Gastrocnemius medialis (tissue), 4 donors: ENCODE measurements around the gene ACTR6. TPM values are rescaled to one million over a fixed set of nuclear protein-coding genes. Genes with fewer than 3 reads are reported as not detected.

Experiments
- ATAC-seq, 2 donors: fragments of 150-250 bp; one replicate each; pipeline ENCODE4 v1.9.1; 2016
- DNase-seq, 2 donors: peaks; one replicate each; pipeline ENCODE4 v3.0.0-alpha.2; 2019
- H3K27ac ChIP-seq, 4 donors: fragments of 200-600 bp; sonication (generic); 1 replicate in 1 of 4; 2 replicates in 3 of 4; pipeline ENCODE4 v1.5.1; 2016 to 2018; ENCODE audit warnings: mild to moderate bottlenecking in 2 of 4, moderate library complexity in 1 of 4
- H3K27me3 ChIP-seq, 3 donors: fragments of 200-600 bp; sonication (generic) in 2 of 3; 1 replicate in 1 of 3; 2 replicates in 2 of 3; pipeline versions ENCODE4 v1.5.1 to v1.6.0; 2016 to 2019; ENCODE audit warnings: mild to moderate bottlenecking in 1 of 3, moderate library complexity in 1 of 3
- H3K36me3 ChIP-seq, 2 donors: fragments of 200-600 bp; sonication (generic) in 1 of 2; one replicate each; pipeline ENCODE4 v1.5.1; 2017 to 2018
- H3K4me1 ChIP-seq, 2 donors: fragments of 200-600 bp; sonication (generic) in 1 of 2; one replicate each; pipeline ENCODE4 v1.5.1; 2016 to 2017; ENCODE audit warnings: mild to moderate bottlenecking in 2 of 2
- H3K4me3 ChIP-seq, 4 donors: fragments of 200-600 bp; sonication (generic) in 3 of 4; 1 replicate in 1 of 4; 2 replicates in 3 of 4; pipeline ENCODE4 v1.5.1; 2016 to 2019; ENCODE audit warnings: mild to moderate bottlenecking in 2 of 4
- H3K9me3 ChIP-seq, 3 donors: fragments of 200-600 bp; sonication (generic) in 2 of 3; 1 replicate in 1 of 3; 2 replicates in 2 of 3; pipeline ENCODE4 v1.5.1; 2016 to 2019
- CTCF ChIP-seq, 5 experiments: fragments of 450-650 bp in 3 of 5; fragments of 200-600 bp in 2 of 5; sonication (generic) in 2 of 5; IDR thresholded peaks in 4 of 5; conservative IDR thresholded peaks in 1 of 5; 1 replicate in 4 of 5; 2 replicates in 1 of 5; pipeline ENCODE4 v1.5.1; 2016 to 2019; ENCODE audit warnings: antibody characterized with exemption in 5 of 5, mild to moderate bottlenecking in 3 of 5, moderate library complexity in 3 of 5
- POLR2A ChIP-seq, 2 donors: fragments of 450-650 bp; IDR thresholded peaks; one replicate each; pipeline ENCODE4 v1.6.1; 2017; ENCODE audit warnings: antibody characterized with exemption in 2 of 2, mild to moderate bottlenecking in 2 of 2, moderate library complexity in 2 of 2
- in situ Hi-C, 4 donors: fragments of 200-750 bp; cut with MboI; loops; one replicate each; pipeline versions ENCODE4 v1.15.0 to v1.8.0; 2017; ENCODE audit warnings: low sequenced_read_pairs in 4 of 4
- intact Hi-C: fragments of 100-400 bp; cut with DNase I; formaldehyde crosslinking; loops from one replicate; pipeline ENCODE4 v1.15.1; 2023; ENCODE audit warnings: low total_unique reads
- total RNA-seq, 4 donors: library from RNA; depleted of rRNA; stranded (reverse); fragments of >200 nt; gene quantifications; one replicate each; pipeline versions ENCODE4 v1.1.0 to v1.2.3, GENCODE V29; 2016

Gene ACTR6
- total RNA-seq, 4 donors from 2014 or later = 8.4 to 19.2 (median 16.6) TPM

- ATAC-seq = peak; percentile 86 to 94
- Histone ChIP-seq H3K4me3 (peak overlapping the region; percentile 2 to 52 (median 26)), H3K36me3 (no peaks in the 10 kb centered on the region), H3K9me3 (no peaks in the 10 kb centered on the region), H3K27me3 (no peaks in the 10 kb centered on the region), H3K27ac (no peak overlapping the region), H3K4me1 (peaks cover 4 to 7% of the 10 kb centered on the region in 2 donors)
- intact Hi-C loops = no loop called here
- peak in 2 of 5 experiments; percentile 17 to 43 for TF ChIP-seq CTCF (IDR thresholded peaks at IDR 0.05 in 4 of 5, conservative IDR thresholded peaks at IDR 0.05 in 1 of 5)
- no peak for TF ChIP-seq POLR2A (IDR thresholded peaks at IDR 0.05)
- in situ Hi-C loops = no loop called here
- peak; percentile 35 to 63 for DNase-seq
Observed at GRCh38 chr12:100163416-100164152, 37.0 kb upstream of the ACTR6 start.

DNA sequence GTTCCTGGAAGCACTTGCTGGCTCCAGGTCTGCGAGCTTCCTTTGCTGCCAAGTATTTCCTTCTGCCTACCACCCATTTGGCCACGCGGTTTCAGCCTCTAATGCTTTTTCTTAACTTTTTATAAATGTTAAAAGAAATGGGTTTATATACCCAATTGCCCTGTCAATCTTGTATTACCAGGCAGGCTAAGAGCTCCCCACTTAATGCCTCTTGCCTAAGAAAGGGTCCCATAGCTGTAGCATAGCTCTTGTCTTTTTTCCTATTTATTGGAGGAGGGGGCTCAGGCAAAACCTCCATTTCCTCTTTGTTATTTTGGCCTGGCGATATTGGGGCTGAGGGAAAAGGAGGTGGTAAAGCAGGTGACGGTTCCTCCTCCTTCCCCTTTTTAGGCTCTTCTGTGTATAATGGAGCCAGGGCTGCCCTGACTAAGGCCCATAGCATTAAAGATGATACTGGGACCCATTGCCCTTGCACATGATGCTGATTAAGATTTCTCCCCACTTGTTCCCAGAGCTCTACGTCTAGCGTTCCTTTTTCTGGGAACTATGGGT, 36.4 kb upstream of the ACTR6 start:
- Histone ChIP-seq H3K4me1 (peaks cover 4 to 7% of the 10 kb centered on the region in 2 donors), H3K9me3 (no peaks in the 10 kb centered on the region), H3K36me3 (no peaks in the 10 kb centered on the region), H3K27ac (no peak overlapping the region), H3K4me3 (peak overlapping the region in 3 of 4 donors; percentile 24 to 52 (median 27)), H3K27me3 (no peaks in the 10 kb centered on the region)
- DNase-seq (no peak), ATAC-seq (no peak)
- intact Hi-C loops (no loop called here), in situ Hi-C loops (no loop called here)
- TF ChIP-seq CTCF (IDR thresholded peaks at IDR 0.05 in 4 of 5, conservative IDR thresholded peaks at IDR 0.05 in 1 of 5) (no peak), POLR2A (IDR thresholded peaks at IDR 0.05) (no peak)

DNA sequence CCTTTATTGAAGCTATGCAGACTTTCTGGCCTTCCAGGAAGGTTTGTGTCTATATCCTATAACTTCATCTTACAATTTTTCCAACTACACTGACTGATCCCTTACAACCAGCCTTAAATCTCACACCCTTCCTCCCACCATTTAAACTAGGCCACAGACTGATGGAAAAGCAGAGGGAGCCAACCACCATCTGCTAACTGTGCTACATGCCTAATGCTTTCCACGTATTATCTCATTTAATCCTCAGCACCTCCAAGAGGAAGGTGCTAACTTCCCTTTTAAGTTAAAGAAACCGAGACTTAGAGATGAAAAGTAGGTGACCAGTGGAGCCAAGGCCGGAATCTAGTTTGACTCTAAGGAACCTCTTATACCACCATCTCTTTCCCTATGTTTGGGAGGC, 35.3 kb upstream of the ACTR6 start:
- no peak overlapping the region for H3K4me3 ChIP-seq
- TF ChIP-seq CTCF (IDR thresholded peaks at IDR 0.05 in 4 of 5, conservative IDR thresholded peaks at IDR 0.05 in 1 of 5) = no peak
- TF ChIP-seq POLR2A (IDR thresholded peaks at IDR 0.05) = no peak
- ATAC-seq (no peak), DNase-seq (no peak)
- no peaks in the 10 kb centered on the region for H3K27me3 ChIP-seq
- H3K4me1 ChIP-seq = peaks cover 4 to 7% of the 10 kb centered on the region in 2 donors
- intact Hi-C loops = no loop called here
- in situ Hi-C loops = no loop called here
- no peaks in the 10 kb centered on the region for H3K9me3 ChIP-seq
- H3K36me3 ChIP-seq = no peaks in the 10 kb centered on the region
- no peak overlapping the region for H3K27ac ChIP-seq

GRCh38 chr12:100166232-100166631, 34.4 kb upstream of the ACTR6 start:
- H3K27me3 ChIP-seq = no peaks in the 10 kb centered on the region
- peaks cover 4 to 7% of the 10 kb centered on the region in 2 donors for H3K4me1 ChIP-seq
- no peak for TF ChIP-seq CTCF (IDR thresholded peaks at IDR 0.05 in 4 of 5, conservative IDR thresholded peaks at IDR 0.05 in 1 of 5)
- TF ChIP-seq POLR2A (IDR thresholded peaks at IDR 0.05) = no peak
- no peaks in the 10 kb centered on the region for H3K36me3 ChIP-seq
- in situ Hi-C loops = no loop called here
- H3K9me3 ChIP-seq = no peaks in the 10 kb centered on the region
- intact Hi-C loops = no loop called here
- ATAC-seq = no peak
- no peak overlapping the region for H3K27ac ChIP-seq
- no peak overlapping the region for H3K4me3 ChIP-seq
- DNase-seq = no peak
